ENCODE results near the gene BAMBI. TPM values are rescaled to one million over a fixed set of nuclear protein-coding genes. Genes with fewer than 3 reads are reported as not detected.
A peak's percentile ranks its signal among the peaks of the same experiment; 100 is the strongest.

The BAMBI gene
- polyA plus RNA-seq, 1 donor from 2014 or later, result 0.54 TPM

- H3K9me3 ChIP-seq (ENCODE audit: low read length), result no peaks in the 10 kb centered on the region
- peaks cover 30% of the 10 kb centered on the region for H3K27me3 ChIP-seq (ENCODE audit: insufficient read depth, low read depth, low read length)
Observed at GRCh38 chr10:28663576-28664368, 13.5 kb upstream of the BAMBI start.

GRCh38 chr10:28664369-28664740 lies 13.0 kb upstream of the BAMBI start:
- Histone ChIP-seq H2AFZ (ENCODE audit: low read depth, low read length) (no peak overlapping the region), H3K27ac (ENCODE audit: low read length) (no peak overlapping the region), H3F3A (ENCODE audit: insufficient read depth, low read length, poor library complexity, severe bottlenecking) (no peaks in the 10 kb centered on the region), H3K9me3 (ENCODE audit: low read length) (no peaks in the 10 kb centered on the region), H3K36me3 (ENCODE audit: insufficient read depth, low read length) (no peaks in the 10 kb centered on the region), H3K79me2 (replicated peaks; ENCODE audit: insufficient read depth, low read length) (no peaks in the 10 kb centered on the region), H3K4me3 (ENCODE audit: low read length) (no peak overlapping the region), H4K20me1 (ENCODE audit: insufficient read depth) (no peaks in the 10 kb centered on the region), H3K27me3 (ENCODE audit: insufficient read depth, low read depth, low read length) (peaks cover 36% of the 10 kb centered on the region), H3K9ac (ENCODE audit: low read length) (no peak overlapping the region), H3K9me2 (ENCODE audit: insufficient read depth, low read length) (no peaks in the 10 kb centered on the region), H3K4me2 (ENCODE audit: low read length) (no peak overlapping the region)
- TF ChIP-seq SMC3 (conservative IDR thresholded peaks at IDR 0.05; ENCODE audit: poor library complexity) (no peak), EP300 (conservative IDR thresholded peaks at IDR 0.05; ENCODE audit: poor library complexity, severe bottlenecking) (no peak), EZH2 (IDR thresholded peaks at IDR 0.05; ENCODE audit: borderline replicate concordance, insufficient read depth, low read length, poor library complexity, severe bottlenecking) (no peak), RAD21 (conservative IDR thresholded peaks at IDR 0.05) (no peak), CTCF (IDR thresholded peaks at IDR 0.05; ENCODE audit: poor library complexity, severe bottlenecking) (no peak), TAF1 (IDR thresholded peaks at IDR 0.05; ENCODE audit: low read depth) (no peak)

More at GRCh38 chr10:28663576-28664368, 13.5 kb upstream of the BAMBI start:
- H3K27ac ChIP-seq (ENCODE audit: low read length), result no peak overlapping the region
- no peak overlapping the region for H2AFZ ChIP-seq (ENCODE audit: low read depth, low read length)
- TF ChIP-seq RAD21 (conservative IDR thresholded peaks at IDR 0.05), result peak; percentile 99
- no peak for TF ChIP-seq MXI1 (conservative IDR thresholded peaks at IDR 0.05; ENCODE audit: poor library complexity, severe bottlenecking)
- no peak for TF ChIP-seq EP300 (conservative IDR thresholded peaks at IDR 0.05; ENCODE audit: poor library complexity, severe bottlenecking)
- no peak for TF ChIP-seq EZH2 (IDR thresholded peaks at IDR 0.05; ENCODE audit: borderline replicate concordance, insufficient read depth, low read length, poor library complexity, severe bottlenecking)
- TF ChIP-seq POLR2AphosphoS5 (IDR thresholded peaks at IDR 0.05), result no peak
- TF ChIP-seq REST (IDR thresholded peaks at IDR 0.05; ENCODE audit: borderline replicate concordance), result no peak
- peak; percentile 99 for TF ChIP-seq SMC3 (conservative IDR thresholded peaks at IDR 0.05; ENCODE audit: poor library complexity)
- peak; percentile 97 for TF ChIP-seq CTCF (IDR thresholded peaks at IDR 0.05; ENCODE audit: poor library complexity, severe bottlenecking)
- no peak for TF ChIP-seq TAF1 (IDR thresholded peaks at IDR 0.05; ENCODE audit: low read depth)
- H3K9ac ChIP-seq (ENCODE audit: low read length), result no peak overlapping the region
- H4K20me1 ChIP-seq (ENCODE audit: insufficient read depth), result no peaks in the 10 kb centered on the region
- no peak overlapping the region for H3K4me3 ChIP-seq (ENCODE audit: low read length)
- H3K9me2 ChIP-seq (ENCODE audit: insufficient read depth, low read length), result no peaks in the 10 kb centered on the region
- no peak overlapping the region for H3K4me2 ChIP-seq (ENCODE audit: low read length)
- H3F3A ChIP-seq (ENCODE audit: insufficient read depth, low read length, poor library complexity, severe bottlenecking), result no peaks in the 10 kb centered on the region
- no peaks in the 10 kb centered on the region for H3K79me2 ChIP-seq (replicated peaks; ENCODE audit: insufficient read depth, low read length)
- H3K36me3 ChIP-seq (ENCODE audit: insufficient read depth, low read length), result no peaks in the 10 kb centered on the region
